GM23338 (cell line): ENCODE results near the gene MKNK1. TPM values are rescaled to one million over a fixed set of nuclear protein-coding genes. Genes with fewer than 3 reads are reported as not detected.

Experiments
- ATAC-seq: fragments of 200-7000 bp; cut with Tn5 transposase; 3 replicates; pipeline ENCODE4 v1.9.1; 2020
- DNase-seq: peaks from one replicate; pipeline ENCODE4 v3.0.0-alpha.2; 2015; ENCODE audit warnings: low spot score
- H2AFZ ChIP-seq: fragments of 200-600 bp; sonication (generic); 2 replicates; pipeline ENCODE4 v1.8.0; 2016; ENCODE audit warnings: antibody characterized with exemption, mild to moderate bottlenecking, moderate library complexity
- H3F3A ChIP-seq: fragments of 200-600 bp; sonication (generic); replicated peaks from 2 replicates; pipeline ENCODE4 v1.8.0; 2017; ENCODE audit warnings: antibody characterized with exemption, mixed run types, low read depth
- H3K27ac ChIP-seq: fragments of 200-600 bp; sonication (generic); 2 replicates; pipeline ENCODE4 v1.6.1; 2016; ENCODE audit warnings: low read depth
- H3K27me3 ChIP-seq: fragments of 200-600 bp; sonication (generic); 2 replicates; pipeline ENCODE4 v1.8.0; 2016; ENCODE audit warnings: mild to moderate bottlenecking, mixed run types, moderate library complexity; ENCODE audit not compliant: insufficient read depth
- H3K36me3 ChIP-seq: fragments of 200-600 bp; sonication (generic); 2 replicates; pipeline ENCODE4 v1.8.0; 2016; ENCODE audit warnings: mild to moderate bottlenecking; ENCODE audit not compliant: insufficient read depth
- H3K4me1 ChIP-seq: fragments of 200-600 bp; sonication (generic); 2 replicates; pipeline ENCODE4 v1.8.0; 2016; ENCODE audit warnings: mild to moderate bottlenecking, moderate library complexity; ENCODE audit not compliant: insufficient read depth
- H3K4me2 ChIP-seq: fragments of 200-600 bp; sonication (generic); 2 replicates; pipeline ENCODE4 v1.7.1; 2017; ENCODE audit warnings: mixed run types
- H3K4me3 ChIP-seq: fragments of 200-600 bp; sonication (generic); 2 replicates; pipeline ENCODE4 v1.6.1; 2016; ENCODE audit warnings: mixed run types
- H3K79me2 ChIP-seq: fragments of 200-600 bp; sonication (generic); replicated peaks from 2 replicates; pipeline ENCODE4 v1.8.0; 2017; ENCODE audit warnings: mild to moderate bottlenecking; ENCODE audit not compliant: insufficient read depth
- H3K9me2 ChIP-seq: fragments of 200-600 bp; sonication (generic); 2 replicates; pipeline ENCODE4 v1.8.0; 2017; ENCODE audit not compliant: insufficient read depth
- H4K20me1 ChIP-seq: fragments of 200-600 bp; sonication (generic); replicated peaks from 2 replicates; pipeline ENCODE4 v1.8.0; 2017; ENCODE audit warnings: mild to moderate bottlenecking; ENCODE audit not compliant: insufficient read depth
- H3K27ac Mint-ChIP-seq: 2 replicates; pipeline ENCODE4 v1.8.0; 2020; ENCODE audit warnings: inconsistent platforms, mild to moderate bottlenecking, moderate library complexity, mixed read lengths
- H3K27me3 Mint-ChIP-seq: 3 replicates; pipeline ENCODE4 v1.8.0; 2022; ENCODE audit warnings: low read depth, mild to moderate bottlenecking, moderate library complexity, mixed read lengths, inconsistent platforms; ENCODE audit not compliant: insufficient read depth, poor library complexity
- H3K36me3 Mint-ChIP-seq: 3 replicates; pipeline ENCODE4 v1.8.0; 2021; ENCODE audit warnings: low read depth, mild to moderate bottlenecking, inconsistent platforms, moderate library complexity, mixed read lengths
- H3K4me1 Mint-ChIP-seq: 3 replicates; pipeline ENCODE4 v1.8.0; 2020; ENCODE audit warnings: mild to moderate bottlenecking, inconsistent platforms, mixed read lengths
- H3K4me3 Mint-ChIP-seq: 3 replicates; pipeline ENCODE4 v1.8.0; 2021; ENCODE audit warnings: moderate library complexity, mild to moderate bottlenecking, inconsistent platforms, mixed read lengths
- H3K9me3 Mint-ChIP-seq: 3 replicates; pipeline ENCODE4 v1.8.0; 2020; ENCODE audit warnings: moderate library complexity, mild to moderate bottlenecking, inconsistent platforms, mixed read lengths
- CREB1 ChIP-seq: fragments of 250-450 bp; sonication (Bioruptor Pico); IDR thresholded peaks from 2 replicates; pipeline ENCODE4 v1.5.0; 2020; ENCODE audit warnings: low read depth, mild to moderate bottlenecking, moderate library complexity
- EZH2 ChIP-seq: fragments of 200-600 bp; sonication (generic); IDR thresholded peaks from one replicate; pipeline ENCODE4 v1.8.0; 2017; ENCODE audit warnings: antibody characterized with exemption, mild to moderate bottlenecking, low read depth; ENCODE audit not compliant: unreplicated experiment
- EZH2phosphoT487 ChIP-seq: fragments of 200-600 bp; sonication (generic); IDR thresholded peaks from one replicate; pipeline ENCODE4 v1.8.1; 2018; ENCODE audit warnings: antibody characterized with exemption; ENCODE audit not compliant: unreplicated experiment
- JUNB ChIP-seq: IDR thresholded peaks from one replicate; pipeline ENCODE4 v1.6.1; 2016; ENCODE audit warnings: antibody characterized with exemption; ENCODE audit not compliant: unreplicated experiment
- NANOG ChIP-seq: IDR thresholded peaks from 2 replicates; pipeline ENCODE4 v1.6.1; 2016; ENCODE audit warnings: antibody characterized with exemption, borderline replicate concordance
- POLR2AphosphoS5 ChIP-seq: IDR thresholded peaks from 2 replicates; pipeline ENCODE4 v1.6.1; 2016; ENCODE audit warnings: antibody characterized with exemption, low read depth
- STAT1 ChIP-seq: IDR thresholded peaks from one replicate; pipeline ENCODE4 v1.6.1; 2016; ENCODE audit warnings: antibody characterized with exemption; ENCODE audit not compliant: unreplicated experiment
- ZNF114 ChIP-seq: fragments of 250-450 bp; sonication (Bioruptor Pico); IDR thresholded peaks from 2 replicates; pipeline ENCODE4 v1.5.0; 2020; ENCODE audit warnings: mild to moderate bottlenecking, moderate library complexity
- ZNF331 ChIP-seq: fragments of 250-450 bp; sonication (Bioruptor Pico); IDR thresholded peaks from 2 replicates; pipeline ENCODE4 v1.5.0; 2020; ENCODE audit warnings: low read depth, mild to moderate bottlenecking, moderate library complexity
- ZNF462 ChIP-seq: fragments of 250-450 bp; sonication (Bioruptor Pico); IDR thresholded peaks from 2 replicates; pipeline ENCODE4 v1.5.0; 2020; ENCODE audit warnings: mild to moderate bottlenecking, moderate library complexity
- polyA plus RNA-seq: library from polyadenylated mRNA; unstranded; fragments of >200 nt; fragmentation: Nextera tagmentation; extraction: Ambion mirVana; gene quantifications from 2 replicates; pipeline ENCODE4 v1.2.1, GENCODE V29; 2016
- total RNA-seq: library from RNA; depleted of rRNA; stranded (reverse); fragments of >200 nt; shearing (Covaris generic); gene quantifications from 2 replicates; pipeline ENCODE4 v1.2.3, GENCODE V29; 2014
- TF ChIP-seq, protein P1 (sequence below), 2 experiments: fragments of 200-600 bp in 1 of 2; sonication (generic) in 1 of 2; conservative IDR thresholded peaks; 2 replicates each; pipeline versions ENCODE4 v1.5.1 to v1.6.1; 2016 to 2017; ENCODE audit warnings: antibody characterized with exemption in 2 of 2, low read depth in 2 of 2, mild to moderate bottlenecking in 2 of 2, moderate library complexity in 1 of 2
- TF ChIP-seq, protein P2 (sequence below): IDR thresholded peaks from 2 replicates; pipeline ENCODE4 v1.6.1; 2016; ENCODE audit warnings: antibody characterized with exemption
- TF ChIP-seq, protein P3 (sequence below): IDR thresholded peaks from one replicate; pipeline ENCODE4 v1.6.1; 2018; ENCODE audit warnings: antibody characterized with exemption; ENCODE audit not compliant: unreplicated experiment

The MKNK1 gene
- total and polyA plus RNA-seq, 2 experiments from 2014 or later: 11.8 to 20.5 TPM

GRCh38 chr1:46512135-46512791 lies 91.8 kb downstream of the MKNK1 start:
- Mint-ChIP-seq H3K36me3 (no peaks in the 10 kb centered on the region), H3K27ac (no peak overlapping the region; the same call in 1 of the 2 replicates), H3K27me3 (peaks cover 27% of the 10 kb centered on the region), H3K4me1 (peaks cover 34% of the 10 kb centered on the region), H3K9me3 (no peaks in the 10 kb centered on the region), H3K4me3 (no peak overlapping the region)
- ATAC-seq: no peak
- Histone ChIP-seq H3K4me2 (no peak overlapping the region), H3K9me2 (no peaks in the 10 kb centered on the region), H3K4me3 (no peak overlapping the region), H4K20me1 (no peaks in the 10 kb centered on the region), H3K27ac (no peak overlapping the region), H3K79me2 (no peaks in the 10 kb centered on the region), H3K4me1 (peaks cover 21% of the 10 kb centered on the region), H3F3A (no peaks in the 10 kb centered on the region), H2AFZ (0 out of 2 replicates have a peak overlapping the region, but pooled peaks have one; percentile 18), H3K36me3 (no peaks in the 10 kb centered on the region), H3K27me3 (peaks cover 37% of the 10 kb centered on the region)
- no peak for DNase-seq
- no peak for TF ChIP-seq JUNB
- TF ChIP-seq, protein P1, sequence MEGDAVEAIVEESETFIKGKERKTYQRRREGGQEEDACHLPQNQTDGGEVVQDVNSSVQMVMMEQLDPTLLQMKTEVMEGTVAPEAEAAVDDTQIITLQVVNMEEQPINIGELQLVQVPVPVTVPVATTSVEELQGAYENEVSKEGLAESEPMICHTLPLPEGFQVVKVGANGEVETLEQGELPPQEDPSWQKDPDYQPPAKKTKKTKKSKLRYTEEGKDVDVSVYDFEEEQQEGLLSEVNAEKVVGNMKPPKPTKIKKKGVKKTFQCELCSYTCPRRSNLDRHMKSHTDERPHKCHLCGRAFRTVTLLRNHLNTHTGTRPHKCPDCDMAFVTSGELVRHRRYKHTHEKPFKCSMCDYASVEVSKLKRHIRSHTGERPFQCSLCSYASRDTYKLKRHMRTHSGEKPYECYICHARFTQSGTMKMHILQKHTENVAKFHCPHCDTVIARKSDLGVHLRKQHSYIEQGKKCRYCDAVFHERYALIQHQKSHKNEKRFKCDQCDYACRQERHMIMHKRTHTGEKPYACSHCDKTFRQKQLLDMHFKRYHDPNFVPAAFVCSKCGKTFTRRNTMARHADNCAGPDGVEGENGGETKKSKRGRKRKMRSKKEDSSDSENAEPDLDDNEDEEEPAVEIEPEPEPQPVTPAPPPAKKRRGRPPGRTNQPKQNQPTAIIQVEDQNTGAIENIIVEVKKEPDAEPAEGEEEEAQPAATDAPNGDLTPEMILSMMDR (conservative IDR thresholded peaks at IDR 0.05; ENCODE audit: low read depth in 2 of 2): no peak
- no peak for TF ChIP-seq NANOG
- TF ChIP-seq, protein P2, sequence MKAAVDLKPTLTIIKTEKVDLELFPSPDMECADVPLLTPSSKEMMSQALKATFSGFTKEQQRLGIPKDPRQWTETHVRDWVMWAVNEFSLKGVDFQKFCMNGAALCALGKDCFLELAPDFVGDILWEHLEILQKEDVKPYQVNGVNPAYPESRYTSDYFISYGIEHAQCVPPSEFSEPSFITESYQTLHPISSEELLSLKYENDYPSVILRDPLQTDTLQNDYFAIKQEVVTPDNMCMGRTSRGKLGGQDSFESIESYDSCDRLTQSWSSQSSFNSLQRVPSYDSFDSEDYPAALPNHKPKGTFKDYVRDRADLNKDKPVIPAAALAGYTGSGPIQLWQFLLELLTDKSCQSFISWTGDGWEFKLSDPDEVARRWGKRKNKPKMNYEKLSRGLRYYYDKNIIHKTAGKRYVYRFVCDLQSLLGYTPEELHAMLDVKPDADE: no peak
- no peak for TF ChIP-seq EZH2phosphoT487
- no peak for TF ChIP-seq POLR2AphosphoS5
- no peak for TF ChIP-seq EZH2
- TF ChIP-seq, protein P3, sequence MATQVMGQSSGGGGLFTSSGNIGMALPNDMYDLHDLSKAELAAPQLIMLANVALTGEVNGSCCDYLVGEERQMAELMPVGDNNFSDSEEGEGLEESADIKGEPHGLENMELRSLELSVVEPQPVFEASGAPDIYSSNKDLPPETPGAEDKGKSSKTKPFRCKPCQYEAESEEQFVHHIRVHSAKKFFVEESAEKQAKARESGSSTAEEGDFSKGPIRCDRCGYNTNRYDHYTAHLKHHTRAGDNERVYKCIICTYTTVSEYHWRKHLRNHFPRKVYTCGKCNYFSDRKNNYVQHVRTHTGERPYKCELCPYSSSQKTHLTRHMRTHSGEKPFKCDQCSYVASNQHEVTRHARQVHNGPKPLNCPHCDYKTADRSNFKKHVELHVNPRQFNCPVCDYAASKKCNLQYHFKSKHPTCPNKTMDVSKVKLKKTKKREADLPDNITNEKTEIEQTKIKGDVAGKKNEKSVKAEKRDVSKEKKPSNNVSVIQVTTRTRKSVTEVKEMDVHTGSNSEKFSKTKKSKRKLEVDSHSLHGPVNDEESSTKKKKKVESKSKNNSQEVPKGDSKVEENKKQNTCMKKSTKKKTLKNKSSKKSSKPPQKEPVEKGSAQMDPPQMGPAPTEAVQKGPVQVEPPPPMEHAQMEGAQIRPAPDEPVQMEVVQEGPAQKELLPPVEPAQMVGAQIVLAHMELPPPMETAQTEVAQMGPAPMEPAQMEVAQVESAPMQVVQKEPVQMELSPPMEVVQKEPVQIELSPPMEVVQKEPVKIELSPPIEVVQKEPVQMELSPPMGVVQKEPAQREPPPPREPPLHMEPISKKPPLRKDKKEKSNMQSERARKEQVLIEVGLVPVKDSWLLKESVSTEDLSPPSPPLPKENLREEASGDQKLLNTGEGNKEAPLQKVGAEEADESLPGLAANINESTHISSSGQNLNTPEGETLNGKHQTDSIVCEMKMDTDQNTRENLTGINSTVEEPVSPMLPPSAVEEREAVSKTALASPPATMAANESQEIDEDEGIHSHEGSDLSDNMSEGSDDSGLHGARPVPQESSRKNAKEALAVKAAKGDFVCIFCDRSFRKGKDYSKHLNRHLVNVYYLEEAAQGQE: no peak
- TF ChIP-seq ZNF462 (CRISPR knock-in tag): no peak
- no peak for TF ChIP-seq STAT1
- TF ChIP-seq ZNF114 (CRISPR knock-in tag): no peak
- no peak for TF ChIP-seq CREB1 (CRISPR knock-in tag)
- TF ChIP-seq ZNF331 (CRISPR knock-in tag): no peak
